Spleen (tissue), 7 donors: ENCODE measurements around the gene KY.

Experiments used
- CTCF ChIP-seq, 11 experiments: fragments of 200-600 bp in 7 of 11; fragments of 450-650 bp in 4 of 11; sonication (generic) in 4 of 11; IDR thresholded peaks in 8 of 11; conservative IDR thresholded peaks in 3 of 11; 1 replicate in 7 of 11; 2 replicates in 4 of 11; pipeline versions ENCODE4 v1.4.0 to v1.8.0; 2016 to 2021; ENCODE audit warnings: antibody characterized with exemption in 11 of 11, inconsistent platforms in 4 of 11, mild to moderate bottlenecking in 1 of 11
- POLR2A ChIP-seq, 3 donors: fragments of 450-650 bp; IDR thresholded peaks; one replicate each; pipeline ENCODE4 v1.5.1; 2017; ENCODE audit warnings: antibody characterized with exemption in 3 of 3, mild to moderate bottlenecking in 1 of 3
- donor health status: DM: no; HTN: no; CAD: no; lungs with moderate emphysema.
- donor health status: DM: no; HTN: no; CAD: no.
- donor health status: DM: no; HTN: no; CAD: no.

GRCh38 chr3:134666052-134666451 is 15.2 kb upstream of the KY start:
- no peak for TF ChIP-seq CTCF (IDR thresholded peaks at IDR 0.05 in 8 of 11, conservative IDR thresholded peaks at IDR 0.05 in 3 of 11)
- no peak for TF ChIP-seq POLR2A (IDR thresholded peaks at IDR 0.05)
